Testis (tissue), 2 donors: ENCODE results near the gene ACSM5.
"Not testable (repeated sequence)": the region's sequence is repeated elsewhere in the genome, so short reads cannot be mapped to it uniquely, and the experiment has no call there.

Experiments
- CTCF ChIP-seq, 3 experiments: fragments of 450-650 bp in 2 of 3; fragments of 200-600 bp in 1 of 3; sonication (generic) in 1 of 3; IDR thresholded peaks; one replicate each; pipeline ENCODE4 v1.5.1; 2016 to 2019; ENCODE audit warnings: antibody characterized with exemption in 3 of 3, mild to moderate bottlenecking in 2 of 3, moderate library complexity in 1 of 3
- POLR2A ChIP-seq: fragments of 450-650 bp; IDR thresholded peaks from one replicate; pipeline ENCODE4 v1.6.1; 2017; ENCODE audit warnings: antibody characterized with exemption, mild to moderate bottlenecking, moderate library complexity

GRCh38 chr16:20459227-20459626, 49.9 kb downstream of the ACSM5 start:
- TF ChIP-seq CTCF (IDR thresholded peaks at IDR 0.05); POLR2A: not testable (repeated sequence)
